Stimulated activated CD4-positive, alpha-beta T cell treated with anti-CD3 and anti-CD28 coated beads, TNF-alpha, amount 100 ng/mL, for 1 hour (primary cell): Measurements from ENCODE around the gene DHRSX.
"Not testable (repeated sequence)": the region's sequence is repeated elsewhere in the genome, so short reads cannot be mapped to it uniquely, and the experiment has no call there.

Experiments used
- DNase-seq, 3 donors: peaks; one replicate each; pipeline ENCODE4 v3.0.0-alpha.2; 2020; ENCODE audit warnings: low read depth in 3 of 3, low spot score in 1 of 3

Gene DHRSX

GRCh38 chrX:2320580-2321327 lies 180.0 kb downstream of the DHRSX start:
- no peak for DNase-seq

- no peak for DNase-seq
These were observed 180.7 kb downstream of the DHRSX start for GRCh38 chrX:2320089-2320488.

- DNase-seq: no peak
These were observed 182.4 kb downstream of the DHRSX start for GRCh38 chrX:2318371-2318770.

GRCh38 chrX:2317527-2318055 lies 183.2 kb downstream of the DHRSX start:
- DNase-seq: no peak

- no peak for DNase-seq
These were observed 184.2 kb downstream of the DHRSX start for GRCh38 chrX:2316534-2316933.

- DNase-seq: no peak
These were observed 185.3 kb downstream of the DHRSX start for GRCh38 chrX:2315434-2315833.

GRCh38 chrX:2314831-2315365 lies 185.9 kb downstream of the DHRSX start:
- no peak for DNase-seq

GRCh38 chrX:2313864-2314640 lies 186.7 kb downstream of the DHRSX start:
- DNase-seq: no peak

- DNase-seq: not testable (repeated sequence)
These were observed 188.7 kb downstream of the DHRSX start for GRCh38 chrX:2312061-2312591.

- DNase-seq: no peak
These were observed 189.3 kb downstream of the DHRSX start for GRCh38 chrX:2311501-2311900.

GRCh38 chrX:2301901-2302300 lies 198.9 kb downstream of the DHRSX start:
- no peak for DNase-seq

GRCh38 chrX:2299871-2300270 lies 200.9 kb downstream of the DHRSX start:
- no peak for DNase-seq

- no peak for DNase-seq
These were observed 214.0 kb downstream of the DHRSX start for GRCh38 chrX:2286731-2287130.

GRCh38 chrX:2284601-2285000 lies 216.2 kb downstream of the DHRSX start:
- DNase-seq: no peak

GRCh38 chrX:2284133-2284532 lies 216.6 kb downstream of the DHRSX start:
- no peak for DNase-seq

- no peak for DNase-seq
These were observed 217.5 kb downstream of the DHRSX start for GRCh38 chrX:2283111-2283859.

GRCh38 chrX:2282490-2283090 lies 218.2 kb downstream of the DHRSX start:
- DNase-seq: no peak

- DNase-seq: no peak
These were observed 228.4 kb downstream of the DHRSX start for GRCh38 chrX:2272337-2272736.

- DNase-seq: not testable (repeated sequence)
These were observed 229.2 kb downstream of the DHRSX start for GRCh38 chrX:2271595-2271994.

- not testable (repeated sequence) for DNase-seq
These were observed 230.0 kb downstream of the DHRSX start for GRCh38 chrX:2270783-2271182.

GRCh38 chrX:2267890-2268289 lies 232.9 kb downstream of the DHRSX start:
- DNase-seq: no peak
